ENCODE results near the gene USB1. TPM values are rescaled to one million over a fixed set of nuclear protein-coding genes. Genes with fewer than 3 reads are reported as not detected.

Gene USB1
- total RNA-seq, 1 donor from 2014 or later: 100.0 TPM

DNA sequence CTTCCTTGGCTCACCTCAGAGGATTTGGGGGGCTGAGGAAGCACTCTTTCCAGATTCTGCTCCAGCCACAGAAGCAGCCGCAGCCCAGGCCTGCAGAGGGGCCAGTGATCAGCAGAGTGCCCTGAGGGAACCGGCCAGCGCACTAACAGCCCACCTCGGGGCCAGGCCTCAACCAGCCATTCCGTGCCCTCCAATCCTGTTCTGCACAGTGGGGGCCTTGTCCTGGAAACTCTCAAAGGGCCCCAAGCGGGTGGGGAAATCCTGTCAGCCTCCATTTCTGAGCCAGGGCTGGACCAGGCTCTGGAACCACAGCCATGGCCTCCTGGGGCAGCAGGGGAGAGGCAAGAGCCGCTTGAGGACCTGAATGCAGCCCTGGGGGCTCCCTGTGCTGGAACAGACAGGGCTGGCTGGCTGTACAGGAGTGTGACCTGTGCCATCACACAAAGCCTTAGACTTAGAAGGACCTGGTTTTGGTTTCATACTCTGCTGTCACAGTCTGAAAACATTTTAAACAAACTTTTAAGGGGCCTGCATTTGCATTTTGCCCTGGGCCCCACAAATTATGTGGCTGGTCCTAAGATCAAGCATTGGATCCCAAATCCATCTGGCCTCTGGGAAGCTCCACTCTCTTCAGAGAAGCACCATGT lies 40.3 kb upstream of the USB1 start:
- no peak overlapping the region for H2AFZ ChIP-seq (ENCODE audit: low read depth, low read length)
- DNase-seq (ENCODE audit: low read depth): no peak

DNA sequence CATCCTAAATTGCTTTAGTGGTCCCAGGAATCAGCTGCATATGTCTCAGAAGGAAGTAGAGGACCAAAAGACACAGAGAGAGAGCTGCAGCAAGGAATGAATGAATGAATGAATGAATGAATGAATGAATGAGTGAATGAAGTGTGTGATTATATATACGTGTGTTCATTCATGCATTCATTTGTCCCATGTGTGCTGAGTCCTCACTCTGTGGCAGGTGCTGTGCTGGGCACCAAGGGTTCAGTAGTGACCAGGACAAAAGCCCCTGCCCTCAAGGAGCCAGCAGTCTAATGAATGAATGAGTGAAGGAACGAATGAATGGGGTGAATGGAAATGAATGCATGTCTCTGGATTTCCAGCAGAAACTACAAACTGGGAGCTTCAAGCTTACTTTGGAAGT lies 39.7 kb upstream of the USB1 start:
- Histone ChIP-seq H3K36me3 (ENCODE audit: insufficient read depth, low read length) (no peaks in the 10 kb centered on the region), H3K79me2 (ENCODE audit: insufficient read depth, low read length) (no peaks in the 10 kb centered on the region), H3K9me3 (ENCODE audit: insufficient read depth, low read depth, low read length) (no peaks in the 10 kb centered on the region), H2AFZ (ENCODE audit: low read depth, low read length) (no peak overlapping the region), H3K27ac (ENCODE audit: low read depth, low read length) (no peak overlapping the region), H4K20me1 (ENCODE audit: insufficient read depth, low read length) (no peaks in the 10 kb centered on the region), H3K4me3 (ENCODE audit: insufficient read depth, low read depth, low read length) (no peak overlapping the region), H3K4me2 (ENCODE audit: low read length) (no peak overlapping the region), H3K27me3 (ENCODE audit: insufficient read depth, low read length) (peaks cover 3% of the 10 kb centered on the region), H3K9ac (ENCODE audit: low read length) (no peak overlapping the region), H3K4me1 (ENCODE audit: insufficient read depth, low read length) (no peaks in the 10 kb centered on the region)
- Mint-ChIP-seq H3K4me1 (ENCODE audit: low read depth, unreplicated experiment) (no peaks in the 10 kb centered on the region), H3K9me3 (ENCODE audit: unreplicated experiment) (peaks cover 3% of the 10 kb centered on the region), H3K4me3 (ENCODE audit: unreplicated experiment) (no peak overlapping the region), H3K27me3 (ENCODE audit: low read depth, unreplicated experiment) (peaks cover 41% of the 10 kb centered on the region), H3K36me3 (ENCODE audit: low read depth, unreplicated experiment) (no peaks in the 10 kb centered on the region), H3K27ac (ENCODE audit: unreplicated experiment) (peak overlapping the region; percentile 41)
- FAIRE-seq (no peak), DNase-seq (ENCODE audit: low read depth) (no peak)
- TF ChIP-seq, protein P1, sequence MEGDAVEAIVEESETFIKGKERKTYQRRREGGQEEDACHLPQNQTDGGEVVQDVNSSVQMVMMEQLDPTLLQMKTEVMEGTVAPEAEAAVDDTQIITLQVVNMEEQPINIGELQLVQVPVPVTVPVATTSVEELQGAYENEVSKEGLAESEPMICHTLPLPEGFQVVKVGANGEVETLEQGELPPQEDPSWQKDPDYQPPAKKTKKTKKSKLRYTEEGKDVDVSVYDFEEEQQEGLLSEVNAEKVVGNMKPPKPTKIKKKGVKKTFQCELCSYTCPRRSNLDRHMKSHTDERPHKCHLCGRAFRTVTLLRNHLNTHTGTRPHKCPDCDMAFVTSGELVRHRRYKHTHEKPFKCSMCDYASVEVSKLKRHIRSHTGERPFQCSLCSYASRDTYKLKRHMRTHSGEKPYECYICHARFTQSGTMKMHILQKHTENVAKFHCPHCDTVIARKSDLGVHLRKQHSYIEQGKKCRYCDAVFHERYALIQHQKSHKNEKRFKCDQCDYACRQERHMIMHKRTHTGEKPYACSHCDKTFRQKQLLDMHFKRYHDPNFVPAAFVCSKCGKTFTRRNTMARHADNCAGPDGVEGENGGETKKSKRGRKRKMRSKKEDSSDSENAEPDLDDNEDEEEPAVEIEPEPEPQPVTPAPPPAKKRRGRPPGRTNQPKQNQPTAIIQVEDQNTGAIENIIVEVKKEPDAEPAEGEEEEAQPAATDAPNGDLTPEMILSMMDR (IDR thresholded peaks at IDR 0.05; ENCODE audit: insufficient read depth, low read depth, low read length): no peak
- no peak for TF ChIP-seq EZH2 (IDR thresholded peaks at IDR 0.05; ENCODE audit: insufficient read depth, low read length)

More for the DNA sequence above, 40.3 kb upstream of the USB1 start:
- Histone ChIP-seq H3K27me3 (ENCODE audit: insufficient read depth, low read length) (peaks cover 3% of the 10 kb centered on the region), H3K9me3 (ENCODE audit: insufficient read depth, low read depth, low read length) (no peaks in the 10 kb centered on the region), H4K20me1 (ENCODE audit: insufficient read depth, low read length) (no peaks in the 10 kb centered on the region), H3K4me1 (ENCODE audit: insufficient read depth, low read length) (no peaks in the 10 kb centered on the region), H3K36me3 (ENCODE audit: insufficient read depth, low read length) (no peaks in the 10 kb centered on the region), H3K4me2 (ENCODE audit: low read length) (no peak overlapping the region), H3K9ac (ENCODE audit: low read length) (no peak overlapping the region), H3K27ac (ENCODE audit: low read depth, low read length) (no peak overlapping the region), H3K79me2 (ENCODE audit: insufficient read depth, low read length) (no peaks in the 10 kb centered on the region), H3K4me3 (ENCODE audit: insufficient read depth, low read depth, low read length) (no peak overlapping the region)
- no peak overlapping the region for H3K4me3 Mint-ChIP-seq (ENCODE audit: unreplicated experiment)
- peaks cover 3% of the 10 kb centered on the region for H3K9me3 Mint-ChIP-seq (ENCODE audit: unreplicated experiment)
- FAIRE-seq: no peak
- H3K27ac Mint-ChIP-seq (ENCODE audit: unreplicated experiment): no peak overlapping the region
- H3K36me3 Mint-ChIP-seq (ENCODE audit: low read depth, unreplicated experiment): no peaks in the 10 kb centered on the region
- TF ChIP-seq, protein P1 (IDR thresholded peaks at IDR 0.05; ENCODE audit: insufficient read depth, low read depth, low read length): no peak
- TF ChIP-seq EZH2 (IDR thresholded peaks at IDR 0.05; ENCODE audit: insufficient read depth, low read length): no peak
- peaks cover 43% of the 10 kb centered on the region for H3K27me3 Mint-ChIP-seq (ENCODE audit: low read depth, unreplicated experiment)
- H3K4me1 Mint-ChIP-seq (ENCODE audit: low read depth, unreplicated experiment): no peaks in the 10 kb centered on the region

DNA sequence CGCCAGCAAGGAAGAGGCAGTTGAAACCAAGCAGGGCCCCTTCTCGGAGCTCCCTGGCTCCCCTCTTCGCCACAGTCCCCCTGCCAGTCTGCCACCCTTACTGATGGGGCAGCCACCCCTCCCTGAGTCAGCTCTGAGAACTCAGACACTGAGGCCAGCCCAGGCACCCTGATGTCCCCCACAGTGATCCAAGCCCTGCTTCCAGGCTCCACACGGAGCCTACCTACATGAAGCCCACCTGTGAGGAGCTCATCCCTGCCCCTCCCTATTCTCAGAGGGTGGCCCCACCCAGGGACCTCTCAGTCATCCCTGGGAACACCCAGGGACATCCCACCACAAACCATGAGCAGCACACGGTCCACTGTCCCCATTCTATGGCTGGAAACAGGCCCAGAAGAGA lies 39.2 kb upstream of the USB1 start:
- H3K27ac Mint-ChIP-seq (ENCODE audit: unreplicated experiment): no peak overlapping the region
- no peak overlapping the region for H3K4me2 ChIP-seq (ENCODE audit: low read length)

More for the DNA sequence above, 39.2 kb upstream of the USB1 start:
- Histone ChIP-seq H3K4me3 (ENCODE audit: insufficient read depth, low read depth, low read length) (no peak overlapping the region), H3K9me3 (ENCODE audit: insufficient read depth, low read depth, low read length) (no peaks in the 10 kb centered on the region), H4K20me1 (ENCODE audit: insufficient read depth, low read length) (no peaks in the 10 kb centered on the region), H3K4me1 (ENCODE audit: insufficient read depth, low read length) (no peaks in the 10 kb centered on the region), H2AFZ (ENCODE audit: low read depth, low read length) (no peak overlapping the region), H3K36me3 (ENCODE audit: insufficient read depth, low read length) (no peaks in the 10 kb centered on the region), H3K27ac (ENCODE audit: low read depth, low read length) (no peak overlapping the region), H3K79me2 (ENCODE audit: insufficient read depth, low read length) (no peaks in the 10 kb centered on the region), H3K27me3 (ENCODE audit: insufficient read depth, low read length) (peaks cover 3% of the 10 kb centered on the region), H3K9ac (ENCODE audit: low read length) (no peak overlapping the region)
- no peak for DNase-seq (ENCODE audit: low read depth)
- TF ChIP-seq, protein P1 (IDR thresholded peaks at IDR 0.05; ENCODE audit: insufficient read depth, low read depth, low read length): no peak
- TF ChIP-seq EZH2 (IDR thresholded peaks at IDR 0.05; ENCODE audit: insufficient read depth, low read length): no peak
- no peak for FAIRE-seq
- Mint-ChIP-seq H3K36me3 (ENCODE audit: low read depth, unreplicated experiment) (no peaks in the 10 kb centered on the region), H3K4me3 (ENCODE audit: unreplicated experiment) (no peak overlapping the region), H3K27me3 (ENCODE audit: low read depth, unreplicated experiment) (peaks cover 42% of the 10 kb centered on the region), H3K4me1 (ENCODE audit: low read depth, unreplicated experiment) (no peaks in the 10 kb centered on the region), H3K9me3 (ENCODE audit: unreplicated experiment) (peaks cover 3% of the 10 kb centered on the region)

Data from astrocyte (in vitro differentiated cells and primary cell).